ENCODE measurements around the gene SLC7A5. TPM values are rescaled to one million over a fixed set of nuclear protein-coding genes. Genes with fewer than 3 reads are reported as not detected.

The SLC7A5 gene
- total RNA-seq, 1 donor from 2014 or later: 7.6 TPM

DNA sequence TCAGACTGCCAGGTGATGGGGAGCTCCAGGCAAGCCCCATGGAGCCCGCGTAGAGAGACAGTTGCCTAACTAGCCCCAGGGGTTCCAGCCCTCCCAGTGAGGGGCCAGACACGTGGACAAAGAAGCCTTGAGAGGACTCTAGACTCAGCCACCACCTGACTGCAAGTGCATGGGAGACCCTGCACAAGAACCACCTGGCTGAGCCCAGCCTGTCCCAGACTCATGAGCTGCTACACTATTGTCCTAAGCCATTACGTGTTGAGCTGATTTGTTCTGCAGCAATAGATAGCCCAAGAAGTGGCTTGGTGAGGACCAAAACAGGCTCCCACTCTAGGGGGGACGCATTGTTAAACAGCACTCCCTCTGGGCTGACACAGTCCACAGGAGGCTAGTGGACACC is 65.9 kb downstream of the SLC7A5 start:
- peaks cover 0 to 6% of the 10 kb centered on the region in 2 donors for H3K4me1 ChIP-seq
- TF ChIP-seq, protein P1, sequence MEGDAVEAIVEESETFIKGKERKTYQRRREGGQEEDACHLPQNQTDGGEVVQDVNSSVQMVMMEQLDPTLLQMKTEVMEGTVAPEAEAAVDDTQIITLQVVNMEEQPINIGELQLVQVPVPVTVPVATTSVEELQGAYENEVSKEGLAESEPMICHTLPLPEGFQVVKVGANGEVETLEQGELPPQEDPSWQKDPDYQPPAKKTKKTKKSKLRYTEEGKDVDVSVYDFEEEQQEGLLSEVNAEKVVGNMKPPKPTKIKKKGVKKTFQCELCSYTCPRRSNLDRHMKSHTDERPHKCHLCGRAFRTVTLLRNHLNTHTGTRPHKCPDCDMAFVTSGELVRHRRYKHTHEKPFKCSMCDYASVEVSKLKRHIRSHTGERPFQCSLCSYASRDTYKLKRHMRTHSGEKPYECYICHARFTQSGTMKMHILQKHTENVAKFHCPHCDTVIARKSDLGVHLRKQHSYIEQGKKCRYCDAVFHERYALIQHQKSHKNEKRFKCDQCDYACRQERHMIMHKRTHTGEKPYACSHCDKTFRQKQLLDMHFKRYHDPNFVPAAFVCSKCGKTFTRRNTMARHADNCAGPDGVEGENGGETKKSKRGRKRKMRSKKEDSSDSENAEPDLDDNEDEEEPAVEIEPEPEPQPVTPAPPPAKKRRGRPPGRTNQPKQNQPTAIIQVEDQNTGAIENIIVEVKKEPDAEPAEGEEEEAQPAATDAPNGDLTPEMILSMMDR (IDR thresholded peaks at IDR 0.05): no peak
- no peak overlapping the region for H3K27ac ChIP-seq

DNA sequence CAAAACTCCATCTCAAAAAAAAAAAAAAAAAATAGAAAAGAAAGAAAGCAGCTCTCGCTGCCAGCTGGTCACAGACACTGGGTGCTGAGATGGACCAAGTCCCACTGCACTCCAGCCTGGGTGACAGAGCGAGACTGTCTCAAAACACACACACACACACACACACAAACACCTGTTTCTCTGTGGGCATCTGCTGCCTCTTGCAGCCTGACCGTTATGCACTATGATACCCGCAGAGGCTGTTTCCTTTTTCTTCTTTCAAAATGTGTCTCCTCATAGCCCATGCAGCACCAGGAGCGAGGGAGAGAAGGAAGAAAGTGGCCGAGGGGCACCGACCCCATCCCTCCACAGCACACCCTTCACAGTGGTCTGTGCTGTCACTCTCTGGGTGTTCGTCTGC is 66.6 kb downstream of the SLC7A5 start:
- Histone ChIP-seq H3K27ac (no peak overlapping the region), H3K9me3 (no peaks in the 10 kb centered on the region), H3K27me3 (no peaks in the 10 kb centered on the region), H3K4me3 (no peak overlapping the region), H3K4me1 (peaks cover 0 to 6% of the 10 kb centered on the region in 2 donors), H3K36me3 (no peaks in the 10 kb centered on the region)
- TF ChIP-seq, protein P1 (IDR thresholded peaks at IDR 0.05): no peak
- intact Hi-C loops (cut with DNase I): no loop called here
- DNase-seq (ENCODE audit: low spot score in 2 of 2): no peak

More for the DNA sequence above, 65.9 kb downstream of the SLC7A5 start:
- intact Hi-C loops (cut with DNase I): no loop called here
- no peaks in the 10 kb centered on the region for H3K9me3 ChIP-seq
- no peaks in the 10 kb centered on the region for H3K27me3 ChIP-seq
- H3K36me3 ChIP-seq: no peaks in the 10 kb centered on the region
- H3K4me3 ChIP-seq: no peak overlapping the region
- DNase-seq (ENCODE audit: low spot score in 2 of 2): no peak

DNA sequence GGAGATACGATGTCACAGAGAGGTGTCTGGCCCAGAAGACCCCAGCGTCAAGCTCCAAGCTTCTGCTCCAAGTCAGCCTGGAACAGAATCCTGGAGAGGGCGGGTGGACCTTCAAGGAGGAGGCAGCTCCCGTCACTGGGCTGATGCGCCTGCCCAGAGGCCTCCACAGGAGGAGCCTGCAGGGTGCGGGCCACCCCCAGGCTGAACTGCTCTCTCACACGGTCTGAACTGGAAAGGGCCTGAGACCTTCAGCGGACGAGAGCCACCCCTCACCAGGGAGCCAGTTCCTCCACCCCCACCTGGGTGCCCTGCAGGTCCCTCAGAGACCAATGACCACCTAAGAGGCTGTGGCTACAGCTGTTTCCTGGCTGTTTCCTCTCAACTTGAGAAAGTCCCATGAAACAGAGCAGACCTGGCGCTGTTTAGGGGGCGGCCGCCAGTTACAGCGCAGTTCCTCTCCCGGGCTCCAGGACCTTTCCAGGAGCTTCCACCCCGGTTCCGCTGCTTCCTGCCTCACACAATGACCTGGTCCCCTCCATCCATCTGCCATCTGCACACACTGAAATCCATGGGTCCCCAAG is 67.5 kb downstream of the SLC7A5 start:
- H3K4me3 ChIP-seq: no peak overlapping the region
- H3K27ac ChIP-seq: no peak overlapping the region
- DNase-seq (ENCODE audit: low spot score in 2 of 2): no peak
- peaks cover 0 to 3% of the 10 kb centered on the region in 2 donors for H3K4me1 ChIP-seq
- H3K27me3 ChIP-seq: no peaks in the 10 kb centered on the region
- no peaks in the 10 kb centered on the region for H3K9me3 ChIP-seq
- no peaks in the 10 kb centered on the region for H3K36me3 ChIP-seq
- intact Hi-C loops (cut with DNase I): no loop called here
- TF ChIP-seq, protein P1 (IDR thresholded peaks at IDR 0.05): no peak

DNA sequence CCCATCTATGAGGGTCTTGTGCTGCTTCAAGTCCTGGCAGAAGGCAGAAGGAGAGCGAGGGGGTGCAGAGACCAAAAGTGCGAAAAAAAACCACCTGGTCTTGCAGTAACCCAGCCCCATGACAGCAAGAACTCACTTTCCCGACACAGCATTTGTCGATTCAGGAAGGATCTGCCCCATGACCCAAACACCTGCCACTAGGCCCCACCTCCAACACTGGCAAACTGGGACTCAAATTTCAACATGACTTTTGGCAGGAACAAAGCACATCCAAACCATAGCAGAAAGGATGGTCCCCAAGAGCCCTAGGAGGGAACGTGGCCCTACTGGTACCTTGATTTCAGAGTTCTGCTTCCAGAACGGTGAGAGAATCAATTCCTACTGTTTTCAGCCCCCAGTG is 68.8 kb downstream of the SLC7A5 start:
- H3K36me3 ChIP-seq: no peaks in the 10 kb centered on the region
- no peak overlapping the region for H3K4me3 ChIP-seq
- H3K27me3 ChIP-seq: no peaks in the 10 kb centered on the region
- TF ChIP-seq, protein P1 (IDR thresholded peaks at IDR 0.05): no peak
- intact Hi-C loops (cut with DNase I): no loop called here
- H3K4me1 ChIP-seq: no peaks in the 10 kb centered on the region
- no peak overlapping the region for H3K27ac ChIP-seq
- no peaks in the 10 kb centered on the region for H3K9me3 ChIP-seq
- DNase-seq (ENCODE audit: low spot score in 2 of 2): no peak

DNA sequence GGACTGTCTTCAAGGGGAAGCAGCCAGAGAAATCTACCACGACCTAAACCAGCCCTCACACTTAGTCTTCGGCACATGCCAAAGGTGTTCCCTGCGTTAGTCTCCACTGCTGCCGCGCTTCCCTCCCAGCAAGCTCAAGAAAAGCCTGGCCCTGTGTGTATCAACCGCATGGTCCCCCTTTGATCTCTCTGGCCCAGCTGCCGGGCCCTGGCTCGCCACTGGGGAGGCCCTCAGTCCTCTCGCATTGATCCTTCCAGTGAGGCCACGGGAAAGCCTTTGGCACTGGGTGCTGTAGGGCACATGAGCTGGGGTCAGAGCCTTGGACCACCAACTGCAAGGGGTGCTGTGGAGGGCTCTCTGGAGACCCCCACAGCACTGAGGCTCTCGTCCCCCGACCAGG is 74.0 kb downstream of the SLC7A5 start:
- no peak for DNase-seq (ENCODE audit: low spot score in 2 of 2)
- Histone ChIP-seq H3K27me3 (no peaks in the 10 kb centered on the region), H3K36me3 (no peaks in the 10 kb centered on the region), H3K27ac (no peak overlapping the region), H3K4me3 (no peak overlapping the region), H3K4me1 (no peaks in the 10 kb centered on the region), H3K9me3 (no peaks in the 10 kb centered on the region)
- intact Hi-C loops (cut with DNase I): no loop called here
- TF ChIP-seq, protein P1 (IDR thresholded peaks at IDR 0.05): no peak
